ENCODE measurements around the gene TMEM170B. TPM values are rescaled to one million over a fixed set of nuclear protein-coding genes. Genes with fewer than 3 reads are reported as not detected.

Gene TMEM170B
- total and polyA plus RNA-seq, 2 experiments from 2014 or later, result 0.14 to 0.54 TPM

DNA sequence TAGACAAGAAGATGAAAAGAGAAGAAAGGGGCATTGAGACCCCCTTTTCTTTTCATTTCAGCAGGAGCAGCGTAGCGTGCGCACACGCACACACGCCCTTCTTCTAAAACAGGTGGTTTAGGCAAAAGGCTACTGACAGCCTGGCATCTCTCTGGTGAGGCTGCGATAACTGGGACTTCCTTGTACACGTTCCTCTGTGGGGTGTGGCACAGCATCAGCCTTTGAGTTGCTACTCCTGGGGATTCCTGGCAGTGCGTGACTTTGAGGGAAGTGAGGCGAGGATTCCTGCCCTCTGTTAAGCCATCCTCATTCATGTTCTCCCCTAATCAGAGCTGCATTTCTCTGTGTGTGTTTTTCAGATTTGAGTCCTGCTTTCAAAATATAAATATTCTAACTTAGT lies 94.7 kb downstream of the TMEM170B start:
- Histone ChIP-seq H3K4me3 (no peak overlapping the region), H3F3A (ENCODE audit: insufficient read depth) (no peaks in the 10 kb centered on the region), H4K20me1 (ENCODE audit: insufficient read depth) (no peaks in the 10 kb centered on the region), H3K9me3 (ENCODE audit: low read depth) (no peaks in the 10 kb centered on the region), H3K9me2 (ENCODE audit: insufficient read depth) (no peaks in the 10 kb centered on the region), H3K4me2 (ENCODE audit: unreplicated experiment) (no peak overlapping the region), H3K79me2 (ENCODE audit: insufficient read depth) (no peaks in the 10 kb centered on the region), H3K27ac (no peak overlapping the region), H3K27me3 (replicated peaks; ENCODE audit: insufficient read depth) (no peaks in the 10 kb centered on the region), H3K9ac (no peak overlapping the region), H3K36me3 (ENCODE audit: low read depth) (no peaks in the 10 kb centered on the region), H3K4me1 (ENCODE audit: insufficient read depth) (0 out of 2 replicates have a peak, but pooled peaks cover 6% of the 10 kb centered on the region), H2AFZ (peak overlapping the region; percentile 32; the same call in 1 of the 2 replicates)
- WGBS, 2 experiments (ENCODE audit: low coverage in 1 of 2, low lambda C conversion rate in 2 of 2, missing lambda C conversion rate in 2 of 2), result 78 to 82% methylated on average over 9 of the region's 9 CpGs
- peak; percentile 19 for DNase-seq
- in situ Hi-C loops (cut with MboI), result no loop called here
- TF ChIP-seq EZH2phosphoT487 (IDR thresholded peaks at IDR 0.05; ENCODE audit: insufficient read depth, low read depth) (no peak), EZH2 (IDR thresholded peaks at IDR 0.05; ENCODE audit: insufficient read depth, poor library complexity, severe bottlenecking) (no peak)

GRCh38 chr6:11632795-11633511 lies 95.4 kb downstream of the TMEM170B start:
- no peaks in the 10 kb centered on the region for H3K79me2 ChIP-seq (ENCODE audit: insufficient read depth)
- H3K4me1 ChIP-seq (ENCODE audit: insufficient read depth), result 0 out of 2 replicates have a peak, but pooled peaks cover 6% of the 10 kb centered on the region
- no peaks in the 10 kb centered on the region for H3K36me3 ChIP-seq (ENCODE audit: low read depth)
- H3K27me3 ChIP-seq (replicated peaks; ENCODE audit: insufficient read depth), result no peaks in the 10 kb centered on the region
- H3K9me2 ChIP-seq (ENCODE audit: insufficient read depth), result no peaks in the 10 kb centered on the region
- DNase-seq, result peak; percentile 51
- H3K4me3 ChIP-seq, result no peak overlapping the region
- H3F3A ChIP-seq (ENCODE audit: insufficient read depth), result no peaks in the 10 kb centered on the region
- WGBS, 2 experiments (ENCODE audit: low coverage in 1 of 2, low lambda C conversion rate in 2 of 2, missing lambda C conversion rate in 2 of 2), result 94% methylated on average over 11 of the region's 11 CpGs
- TF ChIP-seq EZH2phosphoT487 (IDR thresholded peaks at IDR 0.05; ENCODE audit: insufficient read depth, low read depth) (no peak), EZH2 (IDR thresholded peaks at IDR 0.05; ENCODE audit: insufficient read depth, poor library complexity, severe bottlenecking) (no peak)
- H2AFZ ChIP-seq, result peak overlapping the region; percentile 32; the same call in 1 of the 2 replicates
- no peaks in the 10 kb centered on the region for H4K20me1 ChIP-seq (ENCODE audit: insufficient read depth)
- no peak overlapping the region for H3K9ac ChIP-seq
- H3K9me3 ChIP-seq (ENCODE audit: low read depth), result no peaks in the 10 kb centered on the region
- H3K4me2 ChIP-seq (ENCODE audit: unreplicated experiment), result no peak overlapping the region
- in situ Hi-C loops (cut with MboI), result no loop called here
- no peak overlapping the region for H3K27ac ChIP-seq

Small RNA genes lying within 50 kb of the gene (small RNA-seq; reads per million reads assigned to genes)
- gene RNU1-64P (ENCODE audit: low read depth, low replicate concordance), result not detected

Other genes with a start within 250 kb of the TMEM170B start
- 0.63 and 1.3 TPM in 2 replicates for gene ADTRP, start 241.1 kb downstream of the TMEM170B start, total RNA-seq (2014; rRNA removed; shearing (Covaris generic))
- gene ADTRP, start 241.1 kb downstream of the TMEM170B start, polyA plus RNA-seq (2016; fragmentation: Nextera tagmentation; extraction: Ambion mirVana), result 2.6 and 3.4 TPM in 2 replicates